DMS79 treated with DMSO at 0.1 percent for 48 hours (cell line): ENCODE data around the gene ZNF827.
"Not testable (repeated sequence)": the region's sequence is repeated elsewhere in the genome, so short reads cannot be mapped to it uniquely, and the experiment has no call there.

ENCODE experiments used
- DNase-seq: peaks from one replicate; lab custom pipeline; 2025; lab: John Stamatoyannopoulos, UW

Gene ZNF827

DNA sequence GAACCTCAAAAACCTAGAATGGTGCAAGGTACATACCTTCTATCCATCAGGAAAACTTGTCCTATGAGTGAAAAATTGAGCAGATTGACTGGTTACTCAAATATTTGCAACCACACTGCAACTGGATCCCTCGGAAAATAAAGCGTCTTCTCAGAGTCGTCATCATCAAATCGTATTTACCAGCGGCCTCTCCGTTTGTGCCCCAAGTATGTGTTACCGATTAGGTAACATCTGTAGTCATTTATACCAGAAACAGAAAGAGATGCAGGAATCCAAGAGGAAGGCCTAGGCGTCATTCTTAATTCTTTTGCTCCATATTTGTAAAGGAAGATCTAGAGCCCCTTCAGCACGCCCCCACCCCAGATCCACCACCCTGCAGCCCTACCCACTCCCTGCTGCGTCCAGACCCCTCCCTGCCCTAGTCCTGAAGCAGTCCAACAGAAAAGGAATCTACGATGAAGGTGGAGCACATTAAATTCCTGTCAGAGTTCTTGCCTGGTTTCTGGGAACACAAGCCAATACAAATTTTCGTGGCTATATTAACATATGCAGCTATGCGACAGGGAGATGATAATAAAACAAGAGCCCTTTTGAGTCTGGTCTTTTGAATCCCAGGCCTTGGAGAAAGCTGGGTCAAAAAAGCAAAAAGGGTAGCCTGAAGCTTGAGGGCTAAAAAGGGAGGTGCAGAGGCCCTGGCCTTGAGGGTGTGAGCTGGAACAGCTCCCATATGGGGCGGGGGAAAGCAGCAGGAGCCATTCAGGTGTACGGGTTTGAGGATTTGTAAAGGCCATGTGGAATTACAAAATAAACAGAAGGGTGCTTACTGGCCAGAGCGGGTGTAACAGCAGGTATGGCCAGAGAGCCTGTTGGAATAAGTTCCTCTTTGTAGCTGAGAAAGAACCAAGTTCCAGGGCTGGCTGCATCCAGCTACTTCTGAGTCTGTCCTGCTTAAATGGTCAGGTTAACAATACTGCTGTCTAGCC is 77.0 kb downstream of the ZNF827 start:
- no peak for DNase-seq

DNA sequence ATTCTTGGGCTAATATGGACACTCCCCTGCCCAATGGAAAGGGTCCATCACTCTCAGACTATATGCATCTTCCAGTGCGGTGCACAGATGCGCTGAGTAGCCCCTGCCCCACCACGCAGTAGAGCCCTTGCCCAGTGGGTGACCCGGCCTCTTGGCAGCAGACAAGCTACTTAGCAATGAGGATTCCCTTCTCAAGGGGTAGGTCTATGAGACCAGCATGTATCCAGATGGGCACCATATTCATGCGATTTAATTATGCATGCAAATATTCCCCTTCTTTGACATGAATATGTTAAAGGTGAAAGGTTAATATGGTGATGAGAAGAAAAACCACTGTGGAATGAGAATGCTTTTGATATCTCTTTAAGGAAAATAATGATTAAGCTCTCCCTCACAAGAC is 77.7 kb downstream of the ZNF827 start:
- DNase-seq: no peak

DNA sequence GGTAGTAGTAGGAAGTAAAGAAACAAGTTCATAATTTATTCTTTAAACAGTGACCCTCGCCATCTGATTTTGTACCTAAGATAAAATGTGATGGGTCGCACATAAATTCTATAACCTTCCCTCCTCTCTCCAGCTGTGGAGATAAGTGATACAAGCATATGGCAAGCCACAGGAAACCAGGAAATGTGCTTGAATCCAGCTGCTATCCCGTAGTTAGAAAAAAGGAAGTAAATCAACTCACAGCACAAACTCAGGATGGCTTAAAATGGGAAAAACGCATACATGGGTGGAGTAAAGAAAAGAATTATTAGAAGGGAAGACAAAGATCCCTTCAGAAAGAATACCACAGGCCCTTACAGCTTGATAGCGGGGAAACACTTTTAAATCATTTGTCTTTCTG is 78.2 kb downstream of the ZNF827 start:
- DNase-seq: no peak

- no peak for DNase-seq
Observed at GRCh38 chr4:145859926-145860325, 78.7 kb downstream of the ZNF827 start.

DNA sequence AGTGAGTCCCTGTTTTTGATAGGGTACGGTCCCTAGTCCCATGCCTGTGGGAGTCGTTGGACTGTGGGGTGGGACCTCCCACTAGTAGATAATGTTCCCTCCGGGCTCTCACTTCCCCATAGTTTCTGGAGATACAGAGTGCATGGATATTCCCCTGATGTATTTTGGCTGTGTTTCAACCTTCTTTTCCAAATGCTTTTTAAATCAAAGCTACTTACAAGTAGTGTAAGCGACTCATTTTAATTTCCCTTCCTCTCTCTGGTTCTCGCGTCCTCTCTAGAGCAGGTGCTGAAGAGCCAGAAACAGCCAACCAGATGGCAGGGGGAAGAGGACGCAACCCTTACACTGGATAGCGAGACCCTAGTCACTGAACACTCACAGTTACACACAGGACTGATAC is 79.2 kb downstream of the ZNF827 start:
- no peak for DNase-seq

- no peak for DNase-seq
Observed at GRCh38 chr4:145852256-145852839, 86.3 kb downstream of the ZNF827 start.

DNA sequence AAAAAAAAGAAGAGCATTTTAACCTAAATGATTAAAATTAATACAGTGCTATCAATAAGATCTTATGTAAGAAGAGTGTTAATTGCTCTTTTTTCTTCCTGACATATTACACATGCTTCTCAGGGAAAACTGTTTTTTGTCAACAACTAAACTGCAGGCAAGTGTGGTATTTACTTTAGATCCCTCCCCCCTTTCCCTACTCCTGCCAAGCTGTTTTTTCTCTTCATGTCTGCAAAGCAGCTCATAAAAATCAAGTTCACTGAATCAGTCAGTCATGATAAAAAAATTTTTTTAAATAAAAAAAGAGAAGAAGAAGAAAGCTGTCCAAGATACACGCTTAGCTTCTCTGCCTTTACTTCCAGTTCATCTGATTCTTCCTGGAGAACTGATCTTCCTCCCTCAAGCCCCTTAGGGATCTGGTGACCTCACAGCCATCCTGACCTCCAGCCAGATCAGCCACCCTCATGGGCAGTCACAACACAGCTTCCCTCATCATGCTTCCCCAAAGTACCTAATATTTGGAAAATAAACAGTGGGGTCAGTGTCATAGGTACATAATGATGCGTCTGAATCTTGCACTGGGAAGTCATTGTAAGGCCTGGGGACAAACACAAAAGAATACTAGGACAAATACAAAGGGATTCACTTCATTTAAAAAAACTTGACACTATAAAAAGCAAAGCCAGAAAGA is 87.0 kb downstream of the ZNF827 start:
- DNase-seq: no peak

- DNase-seq: no peak
Observed at GRCh38 chr4:145847764-145848163, 90.9 kb downstream of the ZNF827 start.

DNA sequence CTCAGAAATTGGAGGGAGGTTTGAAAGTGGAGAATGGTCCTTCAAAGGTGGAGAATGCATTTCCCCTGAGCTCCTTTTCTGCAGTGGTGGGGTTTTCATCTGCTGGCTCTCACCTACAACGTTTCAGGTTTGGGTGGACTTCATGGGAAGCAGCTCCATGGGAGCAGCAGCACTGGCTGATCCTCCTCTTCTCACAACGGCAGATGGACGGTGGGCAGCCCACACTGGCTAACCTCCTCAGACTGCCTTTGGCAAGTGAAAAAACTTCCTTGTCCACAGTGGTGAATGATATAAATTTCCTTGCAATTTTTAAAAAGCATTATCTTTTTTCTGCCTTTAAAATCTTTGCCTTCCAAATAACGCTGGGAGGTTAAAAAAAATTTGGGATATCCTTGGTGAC is 93.5 kb downstream of the ZNF827 start:
- DNase-seq: no peak

DNA sequence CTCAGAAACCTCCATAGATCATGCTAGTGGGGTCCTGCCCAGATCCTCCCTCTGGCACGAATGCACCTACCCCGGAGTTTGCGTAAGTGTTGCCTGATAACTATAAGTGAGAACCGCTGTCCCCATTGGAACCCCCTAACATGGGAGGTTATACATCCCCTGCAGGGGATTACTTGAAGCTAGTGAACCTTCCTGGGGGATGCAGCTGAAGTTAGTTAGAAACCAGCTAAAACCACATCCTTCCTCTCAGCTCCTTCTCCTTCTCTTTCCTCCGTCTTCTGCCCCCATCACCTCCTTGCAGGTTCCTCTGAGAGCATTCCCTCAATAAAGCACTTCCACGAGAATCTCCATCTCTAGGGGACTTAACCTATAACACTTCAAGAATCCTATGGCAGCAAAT is 95.0 kb downstream of the ZNF827 start:
- no peak for DNase-seq

GRCh38 chr4:145843148-145843547 is 95.5 kb downstream of the ZNF827 start:
- no peak for DNase-seq

GRCh38 chr4:145842224-145842887 is 96.3 kb downstream of the ZNF827 start:
- no peak for DNase-seq

DNA sequence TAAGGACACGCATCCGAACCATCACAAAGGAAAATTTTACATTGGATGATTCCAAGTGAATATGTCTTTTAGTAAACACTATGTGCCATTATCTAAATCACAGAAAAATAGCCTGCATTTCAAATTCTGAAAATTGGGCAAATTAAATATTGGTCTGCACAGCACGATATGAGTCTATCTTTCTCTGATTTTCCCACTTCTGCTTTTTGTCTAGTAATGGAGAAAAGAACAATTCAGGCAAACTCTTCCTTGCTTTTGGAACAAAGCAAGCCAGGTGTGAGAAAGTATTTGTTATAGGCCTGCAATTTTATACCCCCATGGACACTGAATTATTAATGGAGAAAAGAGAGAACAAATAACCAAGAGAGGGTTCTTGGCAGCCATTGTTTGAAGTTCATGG is 97.8 kb downstream of the ZNF827 start:
- no peak for DNase-seq

DNA sequence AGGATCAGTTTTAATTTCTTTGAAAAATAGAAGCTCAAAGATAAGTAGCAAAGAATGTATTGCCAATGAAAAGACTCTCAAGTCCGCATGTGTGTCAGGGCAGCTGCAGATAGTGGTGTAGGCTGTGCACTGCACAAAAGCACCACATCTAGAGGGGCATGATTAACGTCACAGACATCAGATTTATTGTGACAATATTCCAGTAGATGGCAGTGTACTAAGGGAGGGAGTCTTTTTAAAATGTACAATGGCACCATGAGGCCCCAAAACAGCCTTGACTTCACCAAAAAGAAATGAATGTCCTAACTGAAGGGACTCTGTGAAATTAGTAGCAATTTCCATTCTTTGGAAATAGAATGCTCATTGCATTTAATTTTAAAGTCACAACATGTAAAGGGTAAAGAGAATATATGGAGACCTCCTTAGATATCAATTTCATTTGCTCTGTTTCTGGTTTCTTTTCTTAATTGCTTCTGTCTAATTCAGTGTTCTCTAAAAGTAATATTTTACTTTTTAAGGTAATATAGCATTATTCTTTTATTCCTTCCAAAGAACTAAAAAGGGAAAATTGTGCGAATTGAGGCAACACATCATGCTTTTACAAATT is 98.4 kb downstream of the ZNF827 start:
- peak; percentile 0 for DNase-seq

DNA sequence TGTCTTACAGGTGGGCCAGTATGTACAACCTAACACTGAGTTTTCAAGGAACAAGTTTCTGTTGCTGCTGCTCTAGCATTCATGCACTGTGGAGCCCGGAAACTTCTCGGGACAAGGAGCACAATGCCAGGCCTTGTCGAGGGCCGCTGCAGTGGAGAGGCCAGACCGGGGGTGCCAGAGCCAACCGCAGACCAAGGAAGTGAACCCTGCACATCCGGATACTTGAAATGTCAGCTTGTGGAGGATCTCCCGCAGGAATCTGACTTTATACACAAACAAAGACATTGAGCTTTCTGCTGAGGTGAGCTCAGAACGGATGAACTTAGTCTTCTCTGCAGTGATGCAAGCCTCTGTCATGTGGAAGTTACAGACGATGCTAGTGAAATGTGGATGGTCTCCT is 99.5 kb downstream of the ZNF827 start:
- DNase-seq: no peak

DNA sequence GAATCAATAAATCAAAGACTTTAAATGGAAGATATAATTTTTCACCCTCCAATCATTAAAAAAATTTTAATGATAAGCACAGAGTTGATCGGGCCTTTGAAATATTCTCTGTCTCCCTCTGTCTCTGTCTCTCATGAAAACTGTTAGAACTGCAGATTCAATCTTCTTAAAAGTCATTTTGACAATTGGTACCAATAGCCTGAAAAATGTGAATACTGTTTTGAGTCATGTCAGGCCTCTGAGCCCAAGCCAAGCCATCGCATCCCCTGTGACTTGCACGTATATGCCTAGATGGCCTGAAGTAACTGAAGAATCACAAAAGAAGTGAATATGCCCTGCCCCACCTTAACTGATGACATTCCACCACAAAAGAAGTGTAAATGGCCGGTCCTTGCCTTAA is 106.2 kb downstream of the ZNF827 start:
- not testable (repeated sequence) for DNase-seq

DNA sequence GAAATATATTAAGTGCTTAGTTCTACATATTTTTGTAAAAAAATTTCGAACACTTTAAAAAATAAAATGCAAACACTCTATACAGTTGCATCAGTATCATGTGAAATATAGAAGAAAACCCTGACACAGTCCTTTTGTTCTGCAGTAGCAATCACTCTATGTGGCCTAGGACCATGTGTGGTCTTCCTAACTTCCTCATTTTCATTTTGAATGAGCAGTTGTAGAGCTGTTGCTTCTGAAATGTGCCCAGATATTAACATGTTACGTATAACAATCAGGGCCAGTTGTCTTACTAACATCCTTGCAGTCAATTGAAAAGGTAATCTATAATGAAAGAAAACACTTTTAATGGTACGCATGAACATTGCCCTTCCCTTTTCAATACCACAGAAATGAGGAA is 107.9 kb downstream of the ZNF827 start:
- DNase-seq: no peak

GRCh38 chr4:145829629-145830395 is 108.8 kb downstream of the ZNF827 start:
- no peak for DNase-seq

GRCh38 chr4:145828802-145829485 is 109.7 kb downstream of the ZNF827 start:
- DNase-seq: no peak

GRCh38 chr4:145827885-145828284 is 110.7 kb downstream of the ZNF827 start:
- DNase-seq: no peak

GRCh38 chr4:145825255-145825654 is 113.4 kb downstream of the ZNF827 start:
- no peak for DNase-seq
